Prostate gland (tissue), 2 donors: ENCODE data around the gene GEMIN7. TPM values are rescaled to one million over a fixed set of nuclear protein-coding genes. Genes with fewer than 3 reads are reported as not detected.
A peak's percentile ranks its signal among the peaks of the same experiment; 100 is the strongest.

Experiments
- DNase-seq: peaks from one replicate; pipeline ENCODE4 v3.0.0-alpha.2; 2019; ENCODE audit warnings: low spot score
- H3K27ac ChIP-seq, 2 donors: fragments of 200-600 bp; sonication (generic); 2 replicates each; pipeline ENCODE4 v1.5.1; 2017 to 2019
- H3K27me3 ChIP-seq: fragments of 200-600 bp; sonication (generic); replicated peaks from 2 replicates; pipeline ENCODE4 v1.5.1; 2019; ENCODE audit not compliant: insufficient read depth
- H3K36me3 ChIP-seq, 2 donors: fragments of 200-600 bp; sonication (generic); 1 replicate in 1 of 2; 2 replicates in 1 of 2; pipeline versions ENCODE4 v1.5.1 to v1.8.1; 2017 to 2019
- H3K4me1 ChIP-seq: fragments of 200-600 bp; sonication (generic); replicated peaks from 2 replicates; pipeline ENCODE4 v1.5.1; 2019
- H3K4me3 ChIP-seq, 2 donors: fragments of 200-600 bp; sonication (generic); 2 replicates each; pipeline ENCODE4 v1.5.1; 2017 to 2019
- H3K9me3 ChIP-seq: fragments of 200-600 bp; sonication (generic); 2 replicates; pipeline ENCODE4 v1.5.1; 2017
- POLR2A ChIP-seq: fragments of 450-650 bp; IDR thresholded peaks from one replicate; pipeline ENCODE4 v1.6.1; 2016; ENCODE audit warnings: antibody characterized with exemption, mild to moderate bottlenecking
- POLR2AphosphoS5 ChIP-seq: sonication (generic); formaldehyde crosslinking; IDR thresholded peaks from one replicate; pipeline ENCODE4 v1.6.1; 2017; ENCODE audit warnings: antibody characterized with exemption
- WGBS: methylation state at CpG from one replicate; pipeline ENCODE4 v1.1.5; 2018; 5-methylcytosine and 5-hydroxymethylcytosine counted together
- intact Hi-C: fragments of 100-400 bp; cut with DNase I; formaldehyde crosslinking; loops from one replicate; pipeline ENCODE4 v1.14.2; 2022
- total RNA-seq, 2 donors: library from RNA; depleted of rRNA; stranded (reverse); fragments of >200 nt; gene quantifications; one replicate each; pipeline ENCODE4 v1.1.0, GENCODE V29; 2016
- TF ChIP-seq, protein P1 (sequence below), 4 experiments: fragments of 200-600 bp in 2 of 4; fragments of 450-650 bp in 2 of 4; sonication (generic) in 2 of 4; IDR thresholded peaks; 1 replicate in 3 of 4; 2 replicates in 1 of 4; pipeline ENCODE4 v1.5.1; 2016 to 2019; ENCODE audit warnings: antibody characterized with exemption in 4 of 4, mild to moderate bottlenecking in 2 of 4, moderate library complexity in 2 of 4

GEMIN7 gene
- total RNA-seq, 2 donors from 2014 or later, result 13.9 to 41.0 TPM

DNA sequence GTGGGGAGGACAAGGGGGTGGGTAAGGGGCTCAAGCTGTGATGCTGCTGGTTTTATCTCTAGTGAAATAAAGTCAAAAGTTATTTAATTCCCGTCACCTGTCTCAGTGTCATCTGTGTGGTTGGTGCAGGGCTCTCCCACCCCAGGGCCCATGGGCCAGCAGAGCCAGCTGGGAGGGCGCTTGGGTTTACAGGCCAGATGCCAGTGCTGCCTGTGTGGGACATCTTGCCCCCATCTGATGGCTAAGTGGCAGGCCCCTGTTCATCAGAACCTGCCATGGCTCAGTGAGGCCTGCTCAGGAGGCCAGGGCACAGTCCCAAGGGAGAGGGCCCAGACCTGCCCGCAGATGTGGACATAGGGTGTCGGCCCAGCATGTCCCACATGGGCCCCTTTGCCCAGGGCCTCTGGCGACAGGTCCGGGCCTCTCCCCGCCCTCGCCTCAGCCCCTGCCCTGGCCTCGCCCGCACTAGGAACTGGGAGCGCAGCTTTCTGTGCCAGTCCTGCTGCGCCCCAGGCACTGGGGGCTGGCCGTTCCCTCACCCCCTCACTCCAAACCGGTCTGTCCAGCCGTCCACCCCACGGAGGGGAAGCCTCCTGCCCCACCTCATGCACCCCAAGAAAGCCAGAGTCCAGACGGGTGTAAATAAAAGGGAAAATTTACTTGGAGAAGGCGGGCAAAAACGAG is 8.1 kb upstream of the GEMIN7 start:
- intact Hi-C loops, result no loop called here
- no peaks in the 10 kb centered on the region for H3K9me3 ChIP-seq
- H3K4me3 ChIP-seq, result no peak overlapping the region
- peak; percentile 69 for DNase-seq
- no peaks in the 10 kb centered on the region for H3K27me3 ChIP-seq
- TF ChIP-seq POLR2AphosphoS5 (peak; percentile 21), POLR2A (no peak)
- TF ChIP-seq, protein P1, sequence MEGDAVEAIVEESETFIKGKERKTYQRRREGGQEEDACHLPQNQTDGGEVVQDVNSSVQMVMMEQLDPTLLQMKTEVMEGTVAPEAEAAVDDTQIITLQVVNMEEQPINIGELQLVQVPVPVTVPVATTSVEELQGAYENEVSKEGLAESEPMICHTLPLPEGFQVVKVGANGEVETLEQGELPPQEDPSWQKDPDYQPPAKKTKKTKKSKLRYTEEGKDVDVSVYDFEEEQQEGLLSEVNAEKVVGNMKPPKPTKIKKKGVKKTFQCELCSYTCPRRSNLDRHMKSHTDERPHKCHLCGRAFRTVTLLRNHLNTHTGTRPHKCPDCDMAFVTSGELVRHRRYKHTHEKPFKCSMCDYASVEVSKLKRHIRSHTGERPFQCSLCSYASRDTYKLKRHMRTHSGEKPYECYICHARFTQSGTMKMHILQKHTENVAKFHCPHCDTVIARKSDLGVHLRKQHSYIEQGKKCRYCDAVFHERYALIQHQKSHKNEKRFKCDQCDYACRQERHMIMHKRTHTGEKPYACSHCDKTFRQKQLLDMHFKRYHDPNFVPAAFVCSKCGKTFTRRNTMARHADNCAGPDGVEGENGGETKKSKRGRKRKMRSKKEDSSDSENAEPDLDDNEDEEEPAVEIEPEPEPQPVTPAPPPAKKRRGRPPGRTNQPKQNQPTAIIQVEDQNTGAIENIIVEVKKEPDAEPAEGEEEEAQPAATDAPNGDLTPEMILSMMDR (IDR thresholded peaks at IDR 0.05), result no peak
- WGBS, result 49% methylated on average over 11 of the region's 19 CpGs
- H3K36me3 ChIP-seq, result peaks cover 6 to 25% of the 10 kb centered on the region in 2 donors
- peak overlapping the region; percentile 4 to 36 for H3K27ac ChIP-seq
- H3K4me1 ChIP-seq, result no peaks in the 10 kb centered on the region

DNA sequence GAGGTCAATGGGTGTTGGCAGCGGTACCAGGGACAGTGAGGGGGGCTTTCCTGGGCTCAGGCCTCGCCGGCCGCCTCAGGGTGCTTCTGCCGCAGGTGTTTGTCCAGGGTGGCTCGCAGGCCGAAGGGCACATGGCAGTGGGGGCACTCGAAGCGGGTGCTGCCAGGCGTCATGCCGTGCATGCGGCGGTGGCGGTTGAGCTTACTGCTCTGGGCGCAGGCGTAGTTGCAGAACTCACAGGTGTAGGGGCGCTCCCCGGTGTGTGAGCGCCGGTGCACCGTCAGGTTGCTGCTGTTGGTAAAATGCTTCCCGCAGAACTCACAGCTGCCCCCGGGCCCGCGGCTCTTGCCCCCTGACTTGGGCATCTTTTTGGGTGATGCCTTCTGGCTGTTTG is 7.5 kb upstream of the GEMIN7 start:
- intact Hi-C loops, result no loop called here
- Histone ChIP-seq H3K27ac (peak overlapping the region; percentile 4 to 36), H3K4me3 (no peak overlapping the region), H3K4me1 (no peaks in the 10 kb centered on the region), H3K27me3 (no peaks in the 10 kb centered on the region), H3K36me3 (peaks cover 6 to 25% of the 10 kb centered on the region in 2 donors), H3K9me3 (no peaks in the 10 kb centered on the region)
- TF ChIP-seq POLR2A, result no peak
- TF ChIP-seq, protein P1 (IDR thresholded peaks at IDR 0.05), result no peak
- no peak for TF ChIP-seq POLR2AphosphoS5
- DNase-seq, result no peak
- WGBS, result 48% methylated on average over 23 of the region's 25 CpGs

DNA sequence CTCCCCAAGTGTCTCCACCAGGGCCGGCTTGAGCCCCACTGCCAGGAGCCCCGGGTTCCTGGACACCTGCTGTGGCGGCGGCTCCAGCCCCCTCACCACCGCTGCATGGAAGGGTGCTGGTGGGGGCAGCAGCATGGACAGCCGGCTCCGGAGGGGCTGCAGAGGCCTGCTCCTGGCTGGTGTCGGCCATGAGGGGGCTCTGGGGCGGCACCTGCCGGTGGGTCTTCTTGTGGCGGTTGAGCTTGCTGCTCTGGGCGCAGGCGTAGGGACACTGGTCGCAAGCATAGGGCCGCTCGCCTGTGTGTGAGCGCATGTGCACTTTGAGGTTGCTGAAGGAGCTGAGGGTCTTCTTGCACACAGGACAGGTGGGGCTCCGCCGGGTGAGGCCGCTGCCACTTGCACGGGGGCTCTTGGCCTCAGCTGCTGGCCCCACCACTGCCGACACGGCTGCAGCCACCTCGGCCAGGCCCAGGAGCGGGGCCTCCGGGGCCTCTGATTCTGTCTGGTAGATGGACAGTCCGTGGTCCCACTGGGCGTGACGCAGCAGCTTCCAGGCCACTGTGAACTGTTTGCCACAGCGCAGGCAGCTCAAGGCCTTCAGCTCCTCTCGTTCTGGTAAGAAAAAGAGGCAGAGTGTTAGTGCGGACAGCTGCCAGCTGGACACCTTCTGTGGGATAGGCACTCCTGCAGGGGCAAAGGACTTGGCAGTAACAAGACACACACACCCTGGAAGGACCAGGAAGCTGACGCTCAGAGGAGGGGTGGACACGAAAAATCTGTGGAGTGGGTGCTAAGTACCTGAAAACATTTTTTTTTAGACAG is 6.9 kb upstream of the GEMIN7 start:
- no peak for DNase-seq
- H3K36me3 ChIP-seq, result peaks cover 6 to 25% of the 10 kb centered on the region in 2 donors
- intact Hi-C loops, result no loop called here
- TF ChIP-seq POLR2AphosphoS5 (no peak), POLR2A (no peak)
- TF ChIP-seq, protein P1 (IDR thresholded peaks at IDR 0.05), result no peak
- no peak overlapping the region for H3K4me3 ChIP-seq
- H3K27ac ChIP-seq, result peak overlapping the region; percentile 4 to 45
- 74% methylated on average over 27 of the region's 34 CpGs for WGBS
- no peaks in the 10 kb centered on the region for H3K27me3 ChIP-seq
- no peaks in the 10 kb centered on the region for H3K9me3 ChIP-seq
- no peaks in the 10 kb centered on the region for H3K4me1 ChIP-seq

DNA sequence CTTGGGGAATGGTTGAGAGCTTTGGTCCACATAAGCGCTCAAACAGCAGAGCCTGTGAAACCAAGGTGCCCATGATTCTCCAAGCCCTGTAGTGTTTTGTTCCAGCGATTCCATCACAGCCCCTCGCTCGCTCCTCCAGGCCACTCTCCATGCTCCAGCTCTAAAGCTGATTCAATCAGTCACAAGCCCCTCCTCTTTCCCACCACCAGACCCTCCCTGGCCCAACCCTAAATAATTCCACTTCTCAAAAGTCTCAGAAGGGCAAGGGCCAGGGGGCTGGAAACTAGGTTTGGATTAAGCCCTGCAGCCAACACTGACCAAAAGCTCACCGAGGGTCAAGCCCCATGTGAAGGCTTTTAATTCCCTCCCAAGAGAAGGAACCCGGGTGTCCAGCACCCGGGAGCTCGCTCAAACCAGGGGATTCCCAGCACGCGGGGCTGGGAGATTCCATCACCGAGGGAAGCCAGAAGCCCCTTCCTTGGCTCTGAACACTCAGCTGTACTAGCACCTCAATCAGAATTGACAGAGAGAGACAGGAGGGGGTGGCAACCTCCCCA is 4.2 kb upstream of the GEMIN7 start:
- no peaks in the 10 kb centered on the region for H3K9me3 ChIP-seq
- H3K27me3 ChIP-seq, result no peaks in the 10 kb centered on the region
- H3K27ac ChIP-seq, result peak overlapping the region; percentile 41 to 65
- intact Hi-C loops, result no loop called here
- H3K4me1 ChIP-seq, result peaks cover 2% of the 10 kb centered on the region
- no peak for DNase-seq
- H3K36me3 ChIP-seq, result peaks cover 6 to 9% of the 10 kb centered on the region in 2 donors
- TF ChIP-seq, protein P1 (IDR thresholded peaks at IDR 0.05), result no peak
- TF ChIP-seq POLR2A, result no peak
- no peak for TF ChIP-seq POLR2AphosphoS5
- H3K4me3 ChIP-seq, result no peak overlapping the region
- 62% methylated on average over 11 of the region's 11 CpGs for WGBS
